Natural killer cell (primary cell): ENCODE measurements around the gene ZNF106. TPM values are rescaled to one million over a fixed set of nuclear protein-coding genes. Genes with fewer than 3 reads are reported as not detected.

Experiments
- ATAC-seq, 3 donors: fragments of 150-1000 bp in 2 of 3; fragments of 200-7000 bp in 1 of 3; cut with Tn5 transposase; 1 replicate in 1 of 3; 2 replicates in 2 of 3; pipeline ENCODE4 v1.10.0; 2021; ENCODE audit warnings: mild to moderate bottlenecking in 2 of 3, moderate library complexity in 2 of 3
- DNase-seq, 2 donors: peaks; one replicate each; pipeline versions ENCODE4 v3.0.0 to v3.0.0-alpha.2; 2013 to 2021; ENCODE audit warnings: mixed read lengths in 1 of 2
- H3K27ac ChIP-seq: one replicate; pipeline ENCODE4 v1.5.1; 2013; ENCODE audit warnings: mild to moderate bottlenecking, low read length
- H3K27me3 ChIP-seq: one replicate; pipeline ENCODE4 v1.6.1; 2013; ENCODE audit warnings: low read length; ENCODE audit not compliant: control insufficient read depth, insufficient read depth
- H3K36me3 ChIP-seq: one replicate; pipeline ENCODE4 v1.6.1; 2013; ENCODE audit warnings: low read length; ENCODE audit not compliant: control insufficient read depth, insufficient read depth
- H3K4me1 ChIP-seq: one replicate; pipeline ENCODE4 v1.6.1; 2013; ENCODE audit warnings: low read length; ENCODE audit not compliant: control insufficient read depth, insufficient read depth
- H3K4me3 ChIP-seq: one replicate; pipeline ENCODE4 v1.5.1; 2013; ENCODE audit warnings: low read length
- H3K9me3 ChIP-seq: one replicate; pipeline ENCODE4 v1.6.1; 2013; ENCODE audit warnings: low read length; ENCODE audit not compliant: control insufficient read depth, insufficient read depth
- H3K27ac Mint-ChIP-seq, 2 donors: one replicate each; pipeline ENCODE4 v1.8.0; 2022; ENCODE audit warnings: mild to moderate bottlenecking in 2 of 2, mixed read lengths in 2 of 2, moderate library complexity in 1 of 2
- H3K27me3 Mint-ChIP-seq, 2 donors: one replicate each; pipeline ENCODE4 v1.8.0; 2022; ENCODE audit warnings: low read depth in 2 of 2, mixed read lengths in 2 of 2
- H3K36me3 Mint-ChIP-seq: one replicate; pipeline ENCODE4 v1.8.0; 2022; ENCODE audit warnings: mixed read lengths
- H3K4me1 Mint-ChIP-seq, 2 donors: one replicate each; pipeline ENCODE4 v1.8.0; 2022; ENCODE audit warnings: mixed read lengths in 2 of 2
- H3K4me3 Mint-ChIP-seq: one replicate; pipeline ENCODE4 v1.8.0; 2022; ENCODE audit warnings: mild to moderate bottlenecking, moderate library complexity, mixed read lengths
- H3K9me3 Mint-ChIP-seq, 2 donors: one replicate each; pipeline ENCODE4 v1.8.0; 2022; ENCODE audit warnings: mixed read lengths in 2 of 2
- CTCF ChIP-seq: fragments of 200-600 bp; IDR thresholded peaks from one replicate; pipeline ENCODE4 v1.8.0; 2022; ENCODE audit warnings: antibody characterized with exemption
- WGBS: methylation state at CpG from one replicate; pipeline ENCODE4 v1.1.7; 2013; ENCODE audit warnings: missing lambda C conversion rate; ENCODE audit not compliant: insufficient coverage; 5-methylcytosine and 5-hydroxymethylcytosine counted together
- intact Hi-C: fragments of 100-400 bp; cut with micrococcal nuclease; formaldehyde crosslinking; loops from one replicate; pipeline ENCODE4 v1.14.2; 2022
- total RNA-seq, 4 donors: library from RNA; stranded (reverse); fragments of 120-200 nt in 1 of 4; gene quantifications; one replicate each; pipeline versions ENCODE4 v1.2.3 to v1.2.4, GENCODE V29; 2013 to 2022

ZNF106 gene
- total RNA-seq, 3 donors from 2014 or later (not counting 1 experiment from before 2014, with no cell fraction given): 39.6 to 53.1 (median 52.2) TPM

GRCh38 chr15:42411884-42412283 lies 79.1 kb downstream of the ZNF106 start:
- no peak overlapping the region for H3K27ac ChIP-seq
- 98% methylated on average over 7 of the region's 7 CpGs for WGBS
- TF ChIP-seq CTCF: no peak
- peaks cover under 1% of the 10 kb centered on the region for H3K36me3 Mint-ChIP-seq
- H3K4me1 ChIP-seq: no peaks in the 10 kb centered on the region
- peaks cover 29% of the 10 kb centered on the region for H3K36me3 ChIP-seq
- H3K27me3 ChIP-seq: no peaks in the 10 kb centered on the region
- no peaks in the 10 kb centered on the region for H3K4me1 Mint-ChIP-seq
- no peaks in the 10 kb centered on the region for H3K9me3 ChIP-seq
- ATAC-seq (no peak), DNase-seq (no peak)
- no peak overlapping the region for H3K4me3 ChIP-seq
- intact Hi-C loops: no loop called here
- H3K27ac Mint-ChIP-seq: no peak overlapping the region
- H3K9me3 Mint-ChIP-seq: no peaks in the 10 kb centered on the region
- no peaks in the 10 kb centered on the region for H3K27me3 Mint-ChIP-seq
- no peak overlapping the region for H3K4me3 Mint-ChIP-seq

- Histone ChIP-seq H3K27me3 (no peaks in the 10 kb centered on the region), H3K4me3 (no peak overlapping the region), H3K9me3 (no peaks in the 10 kb centered on the region), H3K27ac (no peak overlapping the region), H3K36me3 (peaks cover 13% of the 10 kb centered on the region), H3K4me1 (no peaks in the 10 kb centered on the region)
- H3K4me3 Mint-ChIP-seq: no peak overlapping the region
- H3K4me1 Mint-ChIP-seq: no peaks in the 10 kb centered on the region
- no peak for TF ChIP-seq CTCF
- intact Hi-C loops: no loop called here
- no peaks in the 10 kb centered on the region for H3K9me3 Mint-ChIP-seq
- no peak overlapping the region for H3K27ac Mint-ChIP-seq
- ATAC-seq (no peak), DNase-seq (no peak)
- WGBS: 91% methylated on average over 9 of the region's 9 CpGs
- H3K36me3 Mint-ChIP-seq: no peaks in the 10 kb centered on the region
- no peaks in the 10 kb centered on the region for H3K27me3 Mint-ChIP-seq
These were observed 81.9 kb downstream of the ZNF106 start for GRCh38 chr15:42409011-42409410.

GRCh38 chr15:42408178-42408577 lies 82.8 kb downstream of the ZNF106 start:
- intact Hi-C loops: no loop called here
- H3K4me3 ChIP-seq: no peak overlapping the region
- no peak for TF ChIP-seq CTCF
- H3K27me3 ChIP-seq: no peaks in the 10 kb centered on the region
- DNase-seq (no peak), ATAC-seq (no peak)
- H3K9me3 Mint-ChIP-seq: no peaks in the 10 kb centered on the region
- H3K4me1 Mint-ChIP-seq: peaks cover under 1 to 2% of the 10 kb centered on the region in 2 donors
- no peak overlapping the region for H3K4me3 Mint-ChIP-seq
- no peaks in the 10 kb centered on the region for H3K4me1 ChIP-seq
- no peak overlapping the region for H3K27ac ChIP-seq
- H3K27ac Mint-ChIP-seq: no peak overlapping the region
- H3K36me3 Mint-ChIP-seq: no peaks in the 10 kb centered on the region
- 94% methylated on average over 4 of the region's 4 CpGs for WGBS
- no peaks in the 10 kb centered on the region for H3K27me3 Mint-ChIP-seq
- peaks cover 11% of the 10 kb centered on the region for H3K36me3 ChIP-seq
- no peaks in the 10 kb centered on the region for H3K9me3 ChIP-seq

GRCh38 chr15:42405863-42406482 lies 85.0 kb downstream of the ZNF106 start:
- Histone ChIP-seq H3K4me1 (peaks cover 21% of the 10 kb centered on the region), H3K9me3 (no peaks in the 10 kb centered on the region), H3K36me3 (peaks cover 3% of the 10 kb centered on the region), H3K27me3 (no peaks in the 10 kb centered on the region), H3K4me3 (no peak overlapping the region), H3K27ac (no peak overlapping the region)
- Mint-ChIP-seq H3K27ac (no peak overlapping the region), H3K4me3 (no peak overlapping the region), H3K9me3 (no peaks in the 10 kb centered on the region), H3K36me3 (no peaks in the 10 kb centered on the region), H3K27me3 (no peaks in the 10 kb centered on the region), H3K4me1 (peaks cover 23 to 24% of the 10 kb centered on the region in 2 donors)
- intact Hi-C loops: no loop called here
- WGBS: 92% methylated on average over 5 of the region's 6 CpGs
- no peak for TF ChIP-seq CTCF
- ATAC-seq: no peak
- DNase-seq: no peak
